Measurements from ENCODE around the gene FGFR3.

Gene FGFR3

DNA sequence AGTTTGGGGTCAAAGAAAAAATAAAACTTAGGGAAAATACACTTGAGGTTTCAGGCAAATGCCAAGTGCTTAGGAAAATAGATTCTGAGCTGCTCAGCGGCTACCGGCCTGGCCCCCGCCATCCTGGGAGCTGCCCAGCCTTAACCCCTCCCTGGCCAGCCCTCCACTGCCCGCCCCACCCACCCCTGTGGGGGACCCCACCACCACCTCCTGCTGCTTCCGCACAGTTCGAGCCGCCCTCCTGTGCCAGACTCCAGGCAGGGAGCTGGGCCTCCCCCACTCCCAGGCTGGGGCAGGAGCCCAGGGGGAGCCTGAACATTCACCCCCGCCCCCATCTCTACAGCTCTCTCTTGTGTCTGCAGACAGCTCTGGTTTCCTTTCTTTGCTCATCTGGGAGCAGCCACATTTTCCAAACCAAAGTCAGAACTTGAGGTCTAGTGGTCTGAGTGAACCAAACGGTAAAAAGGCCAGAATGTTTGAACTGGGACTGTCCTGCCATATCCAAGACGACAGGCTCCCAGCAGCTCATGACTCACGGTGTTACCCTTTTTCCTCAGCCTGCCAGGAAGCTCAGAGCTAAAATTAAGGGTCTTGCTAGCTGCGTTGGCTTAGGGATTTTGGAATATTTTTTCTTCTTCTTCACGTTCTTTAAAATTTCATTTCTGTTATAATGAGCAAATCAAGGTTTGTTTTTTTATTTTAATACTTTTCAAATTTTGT is 4.7 kb upstream of the FGFR3 start:
- DNase-seq (ENCODE audit: low read depth), result no peak

DNA sequence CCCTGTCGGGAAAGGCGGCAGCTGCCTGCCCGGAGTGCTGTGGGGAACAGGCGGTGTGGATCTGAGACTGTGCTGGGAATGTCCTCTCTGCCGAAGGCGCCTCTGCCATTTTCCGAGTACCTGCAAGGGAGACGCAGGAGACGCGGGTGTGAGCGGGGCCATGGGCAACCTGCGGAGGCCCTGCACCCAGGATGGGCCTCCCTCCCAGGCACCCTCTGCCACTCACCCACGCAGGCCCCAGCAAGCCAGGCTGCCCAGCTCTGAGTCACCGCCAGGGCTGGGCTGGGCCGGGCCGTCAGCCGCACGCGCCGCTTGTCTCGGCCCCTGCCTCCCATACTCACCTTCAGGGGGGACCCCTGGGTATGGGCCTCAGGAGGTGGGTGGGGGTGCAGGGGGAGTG is 3.5 kb upstream of the FGFR3 start:
- DNase-seq (ENCODE audit: low read depth), result no peak

DNA sequence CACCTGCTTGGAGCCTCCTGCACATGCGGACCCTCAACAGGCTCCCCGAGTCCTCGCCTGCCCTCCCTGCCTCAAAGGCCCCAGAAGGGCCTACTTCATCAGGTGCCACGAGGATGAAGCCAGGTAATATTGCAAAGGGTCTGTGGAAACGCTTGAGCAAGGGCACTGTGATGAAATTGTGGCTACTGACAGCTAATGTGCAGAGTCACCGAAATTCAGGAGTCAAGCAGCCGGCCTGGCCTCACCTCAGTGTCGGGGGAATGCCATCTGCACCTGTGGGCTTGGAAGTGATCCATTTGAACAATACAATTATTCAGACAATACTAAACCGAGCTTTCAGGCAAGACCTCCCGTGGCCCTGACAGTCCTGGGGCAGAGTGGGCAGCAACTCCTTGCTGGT is 3.1 kb upstream of the FGFR3 start:
- DNase-seq (ENCODE audit: low read depth), result no peak

DNA sequence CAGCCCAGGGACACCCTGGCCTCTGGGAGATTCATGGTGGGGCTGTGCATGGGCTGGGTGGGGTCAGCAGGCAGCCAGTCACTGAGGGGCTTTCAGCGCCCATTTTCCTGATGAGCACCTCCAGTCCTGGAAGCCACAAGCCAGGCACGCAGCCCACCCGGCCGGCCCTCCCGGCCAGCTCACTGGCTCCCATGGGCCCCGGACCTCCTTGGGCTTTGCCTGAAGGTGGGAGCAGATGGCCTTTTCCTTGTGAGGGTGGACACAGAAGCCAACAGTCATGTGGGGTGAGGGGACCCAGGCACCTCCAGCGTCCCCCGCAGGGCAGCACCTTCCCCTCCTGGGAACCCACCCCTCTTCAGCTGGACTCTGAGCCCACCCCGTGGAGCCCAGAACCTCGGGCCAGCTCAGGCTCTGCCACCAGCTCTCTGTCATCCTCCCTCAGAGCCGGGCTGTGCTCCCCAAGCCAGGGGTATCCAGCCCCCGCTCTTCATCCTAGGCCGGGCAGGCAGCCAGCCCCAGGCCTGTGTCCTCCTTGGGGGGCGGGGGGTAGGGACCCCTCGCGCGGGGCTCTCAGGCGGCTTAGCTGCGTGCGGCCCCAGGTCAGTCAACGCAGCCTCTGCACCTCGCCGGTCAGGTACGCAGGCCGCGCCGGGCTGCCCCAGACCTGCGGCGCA is 798 bp upstream of the FGFR3 start:
- DNase-seq (ENCODE audit: low read depth), result no peak

DNA sequence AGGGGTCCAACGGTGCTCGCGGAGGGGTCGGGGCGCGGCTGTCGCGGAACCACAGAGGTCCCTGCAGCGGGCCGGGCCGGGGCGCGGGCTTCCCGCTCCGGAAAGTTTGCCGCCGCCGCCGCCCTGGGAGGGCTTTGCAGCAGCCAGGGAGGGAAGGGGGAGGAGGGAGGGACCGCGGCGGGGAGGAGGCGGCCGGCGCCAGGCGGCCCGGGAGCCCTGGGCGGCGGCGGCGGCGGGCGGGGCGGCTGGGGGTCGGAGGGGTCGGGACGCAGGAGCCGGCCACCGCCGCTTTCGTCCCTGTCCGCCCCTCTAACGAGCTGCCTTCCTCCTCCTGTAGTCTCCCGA is 375 bp downstream of the FGFR3 start:
- DNase-seq (ENCODE audit: low read depth), result no peak

DNA sequence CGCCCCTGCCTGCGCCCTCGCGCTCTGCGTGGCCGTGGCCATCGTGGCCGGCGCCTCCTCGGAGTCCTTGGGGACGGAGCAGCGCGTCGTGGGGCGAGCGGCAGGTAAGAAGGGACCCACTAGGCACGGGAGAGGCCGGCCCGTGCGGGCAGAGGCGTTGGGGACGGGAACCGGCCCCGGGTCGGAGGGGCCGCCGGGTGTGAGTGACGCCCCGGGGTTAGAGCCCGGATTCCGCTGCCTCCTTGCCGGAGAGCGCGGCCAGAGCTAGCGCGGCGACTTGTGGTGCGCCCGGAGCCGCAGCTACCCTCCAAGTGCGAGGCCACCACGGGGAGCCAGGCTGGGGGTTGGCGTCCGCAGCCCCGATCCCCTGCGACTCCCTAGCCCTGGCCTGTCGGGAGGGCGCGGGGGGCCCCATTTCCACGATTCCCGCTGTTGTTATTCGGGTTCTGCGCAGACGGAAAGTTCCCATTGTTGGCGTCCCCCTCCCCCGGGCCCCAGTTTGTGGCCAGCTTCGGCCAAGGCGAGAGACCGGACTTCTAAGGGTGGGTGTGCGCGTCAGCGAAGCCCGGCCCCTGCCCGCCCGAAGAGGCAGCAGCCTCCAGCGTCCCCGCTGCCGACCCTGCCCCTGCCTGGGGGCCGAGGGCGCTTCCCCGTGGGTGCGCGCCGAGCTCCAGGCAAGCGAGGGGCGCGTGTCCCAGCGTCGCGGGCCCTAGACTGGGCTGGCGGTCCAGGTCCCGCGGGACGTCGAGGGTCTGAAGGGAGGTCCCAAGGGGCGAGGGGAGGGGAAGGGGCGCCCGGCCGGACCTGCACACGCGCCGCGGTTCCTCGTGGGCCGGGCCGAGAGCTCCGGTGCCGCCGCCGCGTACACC is 1.1 kb downstream of the FGFR3 start:
- no peak for DNase-seq (ENCODE audit: low read depth)

DNA sequence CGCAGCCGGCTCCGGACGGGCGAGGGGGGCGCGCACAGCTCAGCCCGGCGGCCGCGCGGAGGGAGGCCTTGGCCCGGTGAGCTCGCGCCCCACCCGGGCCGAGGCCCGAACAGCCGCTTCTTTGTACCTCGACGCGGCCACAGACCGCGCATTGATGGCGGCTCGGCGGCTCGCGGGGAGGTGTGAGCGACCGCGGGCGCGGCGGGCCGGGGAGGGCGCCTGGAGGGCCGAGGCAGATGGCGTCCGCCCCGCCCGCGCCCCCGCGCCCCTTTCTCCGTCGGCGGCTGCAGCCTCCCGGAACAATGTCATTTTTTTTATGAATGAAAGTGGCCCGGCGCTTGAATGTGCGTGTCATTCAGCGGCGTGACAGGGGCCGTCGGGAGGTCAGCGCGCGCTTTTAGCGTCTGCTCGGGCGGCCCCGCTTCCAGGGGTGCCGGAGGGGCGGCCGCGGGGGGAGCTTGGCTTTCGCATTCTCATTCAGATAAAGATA is 1.8 kb downstream of the FGFR3 start:
- DNase-seq (ENCODE audit: low read depth), result no peak

DNA sequence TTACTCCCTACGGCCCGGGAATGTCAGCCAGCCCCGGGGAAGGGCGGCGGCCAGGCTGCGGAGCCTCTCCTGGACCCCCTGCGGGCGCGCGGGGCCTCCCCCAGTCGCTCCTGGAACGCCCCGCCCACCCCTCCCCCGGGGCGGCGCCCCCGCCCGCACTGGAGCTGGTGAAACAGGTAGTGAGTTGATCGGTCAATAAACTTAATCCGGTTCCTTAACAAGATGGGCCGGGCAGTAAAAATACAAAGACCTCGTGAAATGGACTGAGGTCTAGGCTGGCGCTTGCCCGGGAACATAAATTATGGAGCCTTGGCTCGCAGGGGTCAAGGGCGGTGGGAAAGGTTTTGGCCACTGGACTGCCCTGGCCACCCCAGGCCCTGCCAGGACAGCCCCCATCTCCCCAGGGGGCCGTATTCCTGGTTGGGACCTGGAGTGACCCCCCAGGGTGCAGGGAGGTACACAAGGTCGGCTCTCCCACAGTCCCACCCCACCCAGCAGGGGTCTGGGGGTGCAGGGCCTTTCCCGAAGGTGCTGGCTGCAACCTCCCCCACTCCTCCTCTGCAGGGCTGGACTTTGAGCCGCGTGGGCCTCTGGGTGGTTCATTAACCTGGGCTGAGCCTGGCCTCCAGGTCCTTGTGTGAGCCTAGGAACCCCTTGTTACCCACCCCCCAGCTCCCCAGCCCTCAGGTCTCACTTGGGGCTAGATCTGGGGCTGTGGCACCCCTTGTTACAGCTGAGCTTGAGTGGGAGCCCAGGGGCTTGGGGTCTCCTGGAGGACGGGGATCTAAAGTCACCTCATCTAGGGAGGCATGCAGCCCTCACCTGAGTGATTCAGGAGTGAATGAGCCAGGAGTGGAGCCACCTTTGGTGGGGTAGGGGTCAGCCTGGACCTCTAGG is 2.5 kb downstream of the FGFR3 start:
- no peak for DNase-seq (ENCODE audit: low read depth)

DNA sequence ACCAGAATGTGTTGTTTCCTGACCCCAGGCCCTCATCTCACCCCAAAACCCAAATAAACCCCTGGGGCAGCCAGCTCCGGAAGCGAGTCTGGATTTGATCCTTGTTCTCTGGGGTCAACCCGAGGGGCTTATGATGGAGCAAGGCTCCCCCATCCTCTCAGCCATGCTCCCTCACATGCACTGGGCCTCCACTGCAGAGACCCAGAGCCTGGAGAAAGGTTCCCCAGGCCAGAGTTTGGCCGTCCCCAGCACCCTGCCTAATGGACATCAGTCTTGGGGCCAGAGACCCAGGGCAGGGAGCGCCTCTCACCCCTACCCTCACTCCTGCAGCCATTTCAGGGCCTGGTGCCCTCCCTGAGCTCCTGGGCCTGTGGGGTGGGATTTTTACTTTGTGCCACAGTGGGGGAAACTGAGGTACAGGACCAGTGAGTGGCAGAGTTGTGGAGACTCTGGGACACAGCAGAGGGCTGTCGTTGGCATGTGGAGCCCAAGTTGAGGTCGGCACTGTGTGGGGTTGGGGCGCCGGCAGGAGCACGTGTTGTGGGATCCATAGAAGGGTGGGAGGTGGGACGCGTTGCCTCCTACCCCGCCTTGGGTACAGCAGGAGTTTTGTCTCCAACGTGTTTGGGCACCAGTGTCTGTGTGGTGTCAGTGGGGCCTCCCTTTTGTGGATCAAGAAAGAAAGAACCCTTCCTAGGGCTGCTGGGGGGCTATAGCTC is 3.6 kb downstream of the FGFR3 start:
- DNase-seq (ENCODE audit: low read depth), result no peak

DNA sequence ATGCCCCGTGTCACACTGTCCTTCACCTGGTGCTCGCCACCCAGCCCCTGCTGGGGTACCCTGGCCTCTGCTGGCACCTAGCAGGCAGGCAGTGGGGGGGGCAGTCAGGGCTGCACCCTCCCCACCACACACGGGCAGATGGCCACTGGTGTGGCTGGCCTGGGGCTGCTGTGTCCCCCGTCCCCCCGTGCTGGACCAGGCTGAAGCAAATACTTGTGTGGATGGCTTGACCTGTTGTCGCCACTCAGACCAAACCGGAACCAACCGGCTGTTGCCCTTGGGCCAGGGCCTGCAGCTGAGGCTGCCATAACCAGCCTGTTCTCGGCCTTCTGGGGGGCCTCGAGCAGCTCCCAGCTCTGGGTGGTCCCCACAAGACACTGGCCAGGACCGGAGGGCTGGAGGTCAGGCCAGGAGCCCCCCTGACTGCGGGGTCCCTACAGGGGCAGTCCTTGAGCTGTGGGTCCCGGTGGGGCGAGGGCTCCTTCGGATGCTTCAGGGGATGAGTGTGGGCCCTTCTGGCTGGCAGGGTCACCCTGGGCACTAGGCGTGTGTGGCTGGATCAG is 4.3 kb downstream of the FGFR3 start:
- DNase-seq (ENCODE audit: low read depth), result no peak

DNA sequence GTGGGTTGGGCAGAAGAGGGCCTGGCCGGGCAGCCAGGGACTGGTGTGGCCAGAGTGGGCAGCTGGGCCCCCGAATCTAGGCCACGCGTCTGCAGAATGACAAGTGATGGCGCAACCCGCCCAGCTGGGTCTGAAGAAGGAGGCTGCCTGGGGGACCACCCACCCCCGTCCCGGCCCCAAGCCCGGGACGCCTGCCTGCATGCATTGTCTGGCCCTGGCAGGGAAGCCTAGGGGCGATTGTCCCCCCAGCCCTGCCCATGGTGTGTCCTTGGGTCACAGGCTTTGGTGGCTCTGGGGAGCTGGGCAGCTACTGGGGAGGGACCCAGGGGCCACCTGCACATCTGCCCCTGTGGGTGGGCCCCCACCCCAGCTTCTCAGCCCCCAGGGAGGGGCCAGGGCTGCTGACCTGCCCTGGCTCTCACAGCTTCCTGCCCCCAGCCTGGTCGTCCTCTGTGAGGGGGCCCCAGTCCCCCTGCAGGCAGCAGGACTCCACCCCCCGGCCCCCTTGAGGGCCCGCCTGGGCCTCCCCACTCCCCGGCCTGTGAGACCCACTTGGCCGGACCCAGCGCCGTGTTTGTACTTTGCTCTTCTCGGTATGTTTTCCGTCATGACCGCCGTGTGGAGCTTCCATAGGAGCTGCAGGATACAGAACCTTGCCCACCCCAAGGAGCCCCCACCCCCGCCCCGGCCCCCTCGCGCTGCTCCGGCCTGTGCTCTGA is 4.9 kb downstream of the FGFR3 start:
- no peak for DNase-seq (ENCODE audit: low read depth)

DNA sequence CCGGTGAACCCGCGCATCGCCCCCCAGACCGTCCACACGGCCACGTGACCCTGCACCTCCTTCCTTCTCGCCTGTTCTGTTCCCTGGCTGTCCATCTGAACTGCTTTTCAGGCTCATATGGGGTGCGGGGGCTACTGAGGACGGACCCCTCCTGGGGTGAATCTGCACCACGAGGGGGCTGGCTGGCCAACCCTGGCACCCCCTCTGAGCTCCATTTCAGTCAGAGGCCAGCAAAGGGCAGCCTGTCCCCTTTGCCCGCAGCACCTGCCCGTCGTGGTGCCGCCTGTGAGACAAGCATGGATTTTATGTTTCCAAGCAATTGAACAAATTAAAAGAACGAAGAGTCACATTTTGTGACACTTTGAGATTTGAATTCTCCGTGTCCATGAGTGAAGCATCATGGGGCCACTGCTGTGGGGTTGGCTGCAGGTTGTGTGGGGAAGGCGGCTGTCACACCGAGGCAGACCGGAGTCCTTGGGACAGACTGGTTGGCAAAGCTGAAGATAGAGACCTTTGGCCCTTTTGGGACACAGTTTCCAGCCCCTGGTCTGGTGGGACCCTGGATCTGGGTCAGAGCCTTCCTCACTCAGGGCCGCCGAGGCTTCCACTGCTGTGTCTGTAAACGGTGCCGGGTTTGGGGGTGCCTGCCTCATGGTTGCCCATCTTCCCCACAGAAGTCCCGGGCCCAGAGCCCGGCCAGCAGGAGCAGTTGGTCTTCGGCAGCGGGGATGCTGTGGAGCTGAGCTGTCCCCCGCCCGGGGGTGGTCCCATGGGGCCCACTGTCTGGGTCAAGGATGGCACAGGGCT is 5.7 kb downstream of the FGFR3 start:
- DNase-seq (ENCODE audit: low read depth), result no peak

DNA sequence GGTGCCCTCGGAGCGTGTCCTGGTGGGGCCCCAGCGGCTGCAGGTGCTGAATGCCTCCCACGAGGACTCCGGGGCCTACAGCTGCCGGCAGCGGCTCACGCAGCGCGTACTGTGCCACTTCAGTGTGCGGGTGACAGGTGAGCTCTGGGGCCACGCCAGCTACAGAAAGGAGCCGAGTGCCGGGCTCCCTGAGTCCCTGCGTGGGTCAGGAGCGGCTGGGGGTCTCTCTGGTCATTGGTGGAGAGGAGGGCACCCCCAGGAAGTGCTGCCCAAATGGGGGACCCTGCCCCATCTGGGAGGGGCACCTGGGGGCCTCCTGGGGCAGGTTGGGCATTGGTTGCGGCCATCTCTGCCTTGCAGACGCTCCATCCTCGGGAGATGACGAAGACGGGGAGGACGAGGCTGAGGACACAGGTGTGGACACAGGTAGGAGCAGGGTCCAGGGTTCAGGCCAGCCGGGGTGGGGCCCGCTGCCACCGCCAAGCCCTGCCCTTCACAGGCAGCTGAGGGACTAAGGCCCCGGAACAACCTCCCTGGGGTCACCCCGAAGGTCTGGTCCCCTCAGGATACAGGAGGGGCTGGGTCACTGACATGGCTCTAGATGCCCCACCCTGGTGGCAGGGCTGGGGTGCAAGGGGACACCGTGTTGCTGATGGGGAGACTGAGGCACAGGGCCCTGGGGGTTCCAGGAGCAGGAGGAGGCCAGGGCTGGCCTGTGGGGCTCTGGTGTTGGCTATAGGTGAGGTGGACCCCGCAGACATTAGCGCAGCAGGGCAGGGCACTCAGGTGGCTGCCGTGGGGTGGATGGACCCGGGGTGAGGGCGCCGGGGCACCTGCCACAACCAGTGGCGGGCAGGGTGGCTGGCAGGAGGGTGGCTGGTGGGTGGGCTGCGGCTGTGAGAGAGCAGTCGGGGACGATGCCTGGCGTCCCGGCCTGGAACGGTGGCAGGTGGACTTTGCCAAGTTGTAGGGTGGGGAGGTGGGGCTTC is 6.6 kb downstream of the FGFR3 start:
- DNase-seq (ENCODE audit: low read depth), result no peak

DNA sequence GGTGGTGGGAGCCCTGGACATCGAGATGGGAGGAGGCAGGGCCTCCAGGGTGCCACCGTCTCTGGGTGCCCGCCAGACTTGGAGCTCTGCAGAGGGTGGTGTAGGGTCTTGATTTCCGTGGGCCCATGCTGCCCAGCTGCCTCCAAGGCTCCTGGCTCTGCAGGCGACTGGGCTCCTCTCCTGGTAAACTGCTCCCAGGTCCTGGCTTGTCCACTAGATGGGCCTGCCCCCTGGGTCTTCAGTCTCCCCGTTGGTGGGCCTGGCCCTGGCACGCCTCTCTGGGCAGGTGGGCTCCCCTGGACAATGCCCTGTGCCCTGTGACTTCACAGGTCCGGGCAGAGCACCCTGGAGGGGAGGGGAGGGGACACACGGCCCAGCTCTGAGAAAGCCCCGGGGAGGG is 7.7 kb downstream of the FGFR3 start:
- no peak for DNase-seq (ENCODE audit: low read depth)

DNA sequence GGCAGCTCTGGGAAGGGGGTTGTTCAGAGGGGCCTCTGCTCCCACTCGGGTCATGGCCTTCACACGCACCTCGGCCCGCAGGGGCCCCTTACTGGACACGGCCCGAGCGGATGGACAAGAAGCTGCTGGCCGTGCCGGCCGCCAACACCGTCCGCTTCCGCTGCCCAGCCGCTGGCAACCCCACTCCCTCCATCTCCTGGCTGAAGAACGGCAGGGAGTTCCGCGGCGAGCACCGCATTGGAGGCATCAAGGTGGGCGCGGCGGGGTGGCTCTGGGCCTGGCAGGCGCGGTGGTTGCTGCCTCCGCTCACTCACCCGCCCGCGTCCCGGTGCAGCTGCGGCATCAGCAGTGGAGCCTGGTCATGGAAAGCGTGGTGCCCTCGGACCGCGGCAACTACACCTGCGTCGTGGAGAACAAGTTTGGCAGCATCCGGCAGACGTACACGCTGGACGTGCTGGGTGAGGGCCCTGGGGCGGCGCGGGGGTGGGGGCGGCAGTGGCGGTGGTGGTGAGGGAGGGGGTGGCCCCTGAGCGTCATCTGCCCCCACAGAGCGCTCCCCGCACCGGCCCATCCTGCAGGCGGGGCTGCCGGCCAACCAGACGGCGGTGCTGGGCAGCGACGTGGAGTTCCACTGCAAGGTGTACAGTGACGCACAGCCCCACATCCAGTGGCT is 8.3 kb downstream of the FGFR3 start:
- DNase-seq (ENCODE audit: low read depth), result no peak

DNA sequence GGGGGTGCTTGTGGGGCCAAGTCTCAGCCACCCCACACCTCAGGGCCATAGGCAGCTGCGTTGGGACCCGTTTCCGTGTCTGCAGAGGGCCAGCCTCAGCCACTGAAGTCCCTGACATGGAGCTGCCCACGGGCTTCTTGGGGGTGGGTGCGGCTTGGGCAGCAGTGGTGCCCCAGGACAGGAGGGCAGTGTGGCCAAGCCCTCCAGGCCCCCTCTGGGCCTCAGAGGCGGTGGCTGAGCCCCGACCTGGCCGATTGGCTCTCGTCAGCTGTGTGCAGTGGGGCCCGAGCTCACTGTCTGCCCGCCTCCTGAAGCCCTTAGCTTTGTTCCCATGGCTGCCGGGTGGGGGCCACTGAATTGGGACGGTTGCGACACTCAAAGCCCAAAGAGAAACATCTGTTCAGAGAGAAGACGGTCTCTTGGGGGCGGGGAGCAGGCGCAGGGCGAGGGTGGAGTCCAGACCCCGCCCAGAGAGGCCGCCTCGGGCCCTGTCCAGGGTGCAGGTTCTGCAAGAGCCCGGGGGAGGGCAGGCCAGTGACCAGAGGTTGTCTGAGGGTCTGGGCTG is 9.1 kb downstream of the FGFR3 start:
- DNase-seq (ENCODE audit: low read depth), result no peak
